ENCODE data around the gene ANO3.

Gene ANO3

DNA sequence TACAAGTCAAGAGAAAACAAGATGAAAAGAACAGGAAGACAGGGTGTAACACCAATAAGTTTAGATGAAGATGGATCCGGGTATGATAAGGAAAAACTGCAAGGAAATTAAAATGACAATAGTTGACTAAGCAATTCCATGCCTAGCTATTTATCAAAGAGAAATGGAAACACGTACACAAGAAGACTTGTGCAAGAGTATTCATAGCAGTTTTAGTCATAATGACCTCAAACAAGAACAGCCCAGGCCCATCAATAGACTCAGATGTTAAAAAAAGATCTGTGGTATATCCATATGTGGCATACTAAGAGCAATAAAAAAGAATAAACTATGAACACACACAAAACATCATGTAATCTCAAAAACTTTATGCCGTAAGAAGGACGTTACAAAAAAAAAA is 356.8 kb downstream of the ANO3 start:
- no peak overlapping the region for H3K4me3 ChIP-seq (ENCODE audit: low read depth, low read length)
- no peaks in the 10 kb centered on the region for H3K4me1 ChIP-seq
- no peak overlapping the region for H3K4me2 ChIP-seq (ENCODE audit: low read length)
- TF ChIP-seq, protein P1, sequence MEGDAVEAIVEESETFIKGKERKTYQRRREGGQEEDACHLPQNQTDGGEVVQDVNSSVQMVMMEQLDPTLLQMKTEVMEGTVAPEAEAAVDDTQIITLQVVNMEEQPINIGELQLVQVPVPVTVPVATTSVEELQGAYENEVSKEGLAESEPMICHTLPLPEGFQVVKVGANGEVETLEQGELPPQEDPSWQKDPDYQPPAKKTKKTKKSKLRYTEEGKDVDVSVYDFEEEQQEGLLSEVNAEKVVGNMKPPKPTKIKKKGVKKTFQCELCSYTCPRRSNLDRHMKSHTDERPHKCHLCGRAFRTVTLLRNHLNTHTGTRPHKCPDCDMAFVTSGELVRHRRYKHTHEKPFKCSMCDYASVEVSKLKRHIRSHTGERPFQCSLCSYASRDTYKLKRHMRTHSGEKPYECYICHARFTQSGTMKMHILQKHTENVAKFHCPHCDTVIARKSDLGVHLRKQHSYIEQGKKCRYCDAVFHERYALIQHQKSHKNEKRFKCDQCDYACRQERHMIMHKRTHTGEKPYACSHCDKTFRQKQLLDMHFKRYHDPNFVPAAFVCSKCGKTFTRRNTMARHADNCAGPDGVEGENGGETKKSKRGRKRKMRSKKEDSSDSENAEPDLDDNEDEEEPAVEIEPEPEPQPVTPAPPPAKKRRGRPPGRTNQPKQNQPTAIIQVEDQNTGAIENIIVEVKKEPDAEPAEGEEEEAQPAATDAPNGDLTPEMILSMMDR (IDR thresholded peaks at IDR 0.05) = no peak
- H3K36me3 ChIP-seq (ENCODE audit: control insufficient read depth, insufficient read depth, low read length) = no peaks in the 10 kb centered on the region
- H3K27ac ChIP-seq = no peak overlapping the region
- no peaks in the 10 kb centered on the region for H3K79me2 ChIP-seq
- H3K27me3 ChIP-seq (ENCODE audit: control insufficient read depth, insufficient read depth, low read length) = no peaks in the 10 kb centered on the region
- no peaks in the 10 kb centered on the region for H3K9me3 ChIP-seq (ENCODE audit: control insufficient read depth, low read length)
- H2AFZ ChIP-seq = no peak overlapping the region
- H3K9ac ChIP-seq = no peak overlapping the region

- Histone ChIP-seq H3K4me2 (ENCODE audit: low read length) (no peak overlapping the region), H3K36me3 (ENCODE audit: control insufficient read depth, insufficient read depth, low read length) (no peaks in the 10 kb centered on the region), H2AFZ (no peak overlapping the region), H3K9me3 (ENCODE audit: control insufficient read depth, low read length) (no peaks in the 10 kb centered on the region), H3K4me3 (ENCODE audit: low read depth, low read length) (no peak overlapping the region), H3K9ac (no peak overlapping the region), H3K79me2 (no peaks in the 10 kb centered on the region), H3K4me1 (no peaks in the 10 kb centered on the region), H3K27ac (no peak overlapping the region), H3K27me3 (ENCODE audit: control insufficient read depth, insufficient read depth, low read length) (no peaks in the 10 kb centered on the region)
- TF ChIP-seq, protein P1 (IDR thresholded peaks at IDR 0.05) = no peak
Measured at GRCh38 chr11:26696330-26696729, 364.4 kb downstream of the ANO3 start.

GRCh38 chr11:26698224-26698623 is 366.3 kb downstream of the ANO3 start:
- no peak overlapping the region for H3K4me2 ChIP-seq (ENCODE audit: low read length)
- no peak overlapping the region for H2AFZ ChIP-seq
- H3K36me3 ChIP-seq (ENCODE audit: control insufficient read depth, insufficient read depth, low read length) = no peaks in the 10 kb centered on the region
- H3K27me3 ChIP-seq (ENCODE audit: control insufficient read depth, insufficient read depth, low read length) = no peaks in the 10 kb centered on the region
- H3K9ac ChIP-seq = no peak overlapping the region
- no peaks in the 10 kb centered on the region for H3K4me1 ChIP-seq
- TF ChIP-seq, protein P1 (IDR thresholded peaks at IDR 0.05) = no peak
- H3K9me3 ChIP-seq (ENCODE audit: control insufficient read depth, low read length) = no peaks in the 10 kb centered on the region
- H3K4me3 ChIP-seq (ENCODE audit: low read depth, low read length) = no peak overlapping the region
- H3K27ac ChIP-seq = no peak overlapping the region
- H3K79me2 ChIP-seq = no peaks in the 10 kb centered on the region

DNA sequence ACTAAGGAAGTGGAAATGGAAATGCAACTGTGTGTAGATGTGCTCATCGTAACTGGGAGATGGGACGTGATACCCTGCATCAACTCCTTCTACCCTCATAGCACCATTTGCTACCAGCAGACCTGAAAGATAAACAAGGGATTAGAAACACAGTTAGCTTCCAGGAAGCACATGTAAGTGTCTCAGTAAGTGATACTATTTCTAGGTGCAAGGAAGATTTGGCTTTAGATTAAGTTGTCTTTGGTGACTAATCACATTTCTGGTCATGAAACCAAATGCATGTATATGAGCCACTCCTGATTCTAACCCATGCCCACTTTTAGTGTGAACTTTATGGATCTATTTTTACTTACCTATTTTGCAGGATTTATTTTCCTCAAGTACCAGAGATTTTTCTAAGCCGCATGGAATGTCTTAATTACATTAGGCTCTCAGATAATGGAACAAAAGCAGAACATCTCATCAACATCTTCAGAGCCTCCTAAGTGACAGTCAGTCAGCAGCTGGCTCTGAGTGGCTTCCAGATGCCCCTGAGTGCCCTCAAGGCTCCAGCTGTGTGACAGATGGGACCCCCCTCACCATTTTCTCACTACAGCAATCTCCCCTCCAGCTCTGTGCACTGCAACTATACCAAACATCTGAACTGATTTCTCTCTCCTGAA is 368.8 kb downstream of the ANO3 start:
- H3K27me3 ChIP-seq (ENCODE audit: control insufficient read depth, insufficient read depth, low read length) = no peaks in the 10 kb centered on the region
- no peaks in the 10 kb centered on the region for H3K79me2 ChIP-seq
- H3K4me2 ChIP-seq (ENCODE audit: low read length) = no peak overlapping the region
- no peak overlapping the region for H3K9ac ChIP-seq
- no peaks in the 10 kb centered on the region for H3K9me3 ChIP-seq (ENCODE audit: control insufficient read depth, low read length)
- no peaks in the 10 kb centered on the region for H3K36me3 ChIP-seq (ENCODE audit: control insufficient read depth, insufficient read depth, low read length)
- H3K4me1 ChIP-seq = no peaks in the 10 kb centered on the region
- no peak overlapping the region for H3K27ac ChIP-seq
- no peak overlapping the region for H2AFZ ChIP-seq
- H3K4me3 ChIP-seq (ENCODE audit: low read depth, low read length) = no peak overlapping the region
- TF ChIP-seq, protein P1 (IDR thresholded peaks at IDR 0.05) = no peak

- TF ChIP-seq, protein P1 (IDR thresholded peaks at IDR 0.05) = no peak
- no peak overlapping the region for H3K9ac ChIP-seq
- no peaks in the 10 kb centered on the region for H3K4me1 ChIP-seq
- H3K79me2 ChIP-seq = no peaks in the 10 kb centered on the region
- no peaks in the 10 kb centered on the region for H3K9me3 ChIP-seq (ENCODE audit: control insufficient read depth, low read length)
- no peaks in the 10 kb centered on the region for H3K36me3 ChIP-seq (ENCODE audit: control insufficient read depth, insufficient read depth, low read length)
- no peak overlapping the region for H3K4me2 ChIP-seq (ENCODE audit: low read length)
- H3K27ac ChIP-seq = no peak overlapping the region
- no peaks in the 10 kb centered on the region for H3K27me3 ChIP-seq (ENCODE audit: control insufficient read depth, insufficient read depth, low read length)
- no peak overlapping the region for H2AFZ ChIP-seq
- no peak overlapping the region for H3K4me3 ChIP-seq (ENCODE audit: low read depth, low read length)
Measured at GRCh38 chr11:26702406-26702805, 370.5 kb downstream of the ANO3 start.
